Right renal cortex interstitium (tissue), 3 donors: ENCODE measurements around the gene ARHGEF7. TPM values are rescaled to one million over a fixed set of nuclear protein-coding genes. Genes with fewer than 3 reads are reported as not detected.
A peak's percentile ranks its signal among the peaks of the same experiment; 100 is the strongest.

Experiments used
- DNase-seq, 3 donors: peaks; one replicate each; pipeline ENCODE4 v3.0.0-alpha.2; 2013; ENCODE audit warnings: low read depth in 3 of 3, low spot score in 2 of 3
- polyA plus RNA-seq, 3 donors: library from polyadenylated mRNA; unstranded; fragments of 120-200 nt; gene quantifications; one replicate each; pipeline ENCODE4 v1.2.1, GENCODE V29; 2013; ENCODE audit not compliant: insufficient read length in 3 of 3

The ARHGEF7 gene
- polyA plus RNA-seq, 3 donors: 56.1 to 66.4 (median 61.8) TPM

DNA sequence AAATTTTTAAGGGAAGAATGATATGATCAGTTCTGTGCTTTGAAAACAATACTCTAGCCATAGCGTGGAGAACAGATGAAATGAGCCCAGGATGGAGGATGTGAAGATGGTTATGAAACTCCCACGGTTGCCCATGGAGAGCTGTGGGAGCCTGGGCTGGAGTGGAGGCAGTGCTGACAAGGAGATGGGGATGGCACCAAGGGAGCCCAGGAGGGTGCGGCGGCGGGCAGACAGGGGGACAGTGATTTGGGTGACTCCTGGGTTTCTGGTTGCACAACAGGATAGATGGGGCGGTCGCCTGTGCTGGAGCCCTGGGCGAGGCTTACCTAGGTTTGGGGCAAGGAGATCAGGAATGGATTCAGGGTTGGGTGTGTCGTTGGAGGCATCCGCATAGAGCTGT is 15.9 kb downstream of the ARHGEF7 start:
- DNase-seq: no peak

DNA sequence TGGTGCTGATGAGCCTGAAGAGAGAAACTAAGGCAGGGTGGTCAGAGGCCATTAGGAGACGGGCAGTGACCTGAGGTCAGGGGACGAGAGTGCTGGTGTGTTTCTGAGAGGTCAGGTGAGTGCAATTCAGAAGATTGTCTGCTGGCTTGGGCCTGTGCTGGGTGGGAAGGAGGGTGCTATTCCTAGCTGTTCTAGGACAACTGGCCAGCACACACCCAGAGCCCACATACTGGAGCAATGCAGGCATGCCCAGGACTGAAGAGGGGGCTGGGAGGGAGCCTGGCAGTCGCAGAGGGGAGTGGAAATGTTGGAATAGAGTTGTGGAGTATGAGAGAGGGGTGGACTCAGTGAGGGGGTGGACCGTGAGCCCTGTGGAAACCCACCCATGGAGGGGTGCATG is 16.5 kb downstream of the ARHGEF7 start:
- no peak for DNase-seq

DNA sequence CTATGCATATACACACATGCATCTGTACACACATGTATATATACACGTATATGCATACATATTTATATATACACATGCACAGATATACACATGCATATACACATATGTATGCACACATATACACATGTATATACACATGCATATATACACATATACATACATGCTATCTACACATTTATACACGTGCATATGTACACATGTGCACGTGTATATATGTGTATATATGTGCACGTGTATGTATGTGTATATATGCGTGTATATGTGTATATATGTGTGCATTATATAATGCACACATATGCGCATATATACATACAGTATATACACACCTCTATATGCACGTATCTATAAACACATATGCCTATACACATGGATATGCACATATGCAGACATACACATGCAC is 17.8 kb downstream of the ARHGEF7 start:
- no peak for DNase-seq

DNA sequence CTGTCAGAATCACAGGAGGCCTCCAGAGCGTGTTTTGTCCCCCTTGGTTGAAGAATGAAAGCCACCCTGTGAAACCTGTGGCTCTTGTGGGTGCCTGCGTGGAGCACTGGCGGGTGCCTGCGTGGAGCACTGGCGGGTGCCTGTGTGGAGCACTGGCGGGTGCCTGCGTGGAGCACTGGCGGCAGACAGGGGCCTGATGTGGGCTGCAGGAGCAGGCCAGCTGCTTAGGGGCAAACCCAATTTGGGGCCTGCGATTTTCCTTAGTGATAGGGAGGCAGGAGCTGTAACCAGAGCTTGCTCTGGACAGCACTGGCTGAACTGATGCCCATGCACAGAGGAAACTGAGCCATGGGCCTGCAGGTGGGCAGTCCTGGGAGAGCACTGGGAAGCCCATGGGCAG is 24.3 kb downstream of the ARHGEF7 start:
- DNase-seq: no peak

DNA sequence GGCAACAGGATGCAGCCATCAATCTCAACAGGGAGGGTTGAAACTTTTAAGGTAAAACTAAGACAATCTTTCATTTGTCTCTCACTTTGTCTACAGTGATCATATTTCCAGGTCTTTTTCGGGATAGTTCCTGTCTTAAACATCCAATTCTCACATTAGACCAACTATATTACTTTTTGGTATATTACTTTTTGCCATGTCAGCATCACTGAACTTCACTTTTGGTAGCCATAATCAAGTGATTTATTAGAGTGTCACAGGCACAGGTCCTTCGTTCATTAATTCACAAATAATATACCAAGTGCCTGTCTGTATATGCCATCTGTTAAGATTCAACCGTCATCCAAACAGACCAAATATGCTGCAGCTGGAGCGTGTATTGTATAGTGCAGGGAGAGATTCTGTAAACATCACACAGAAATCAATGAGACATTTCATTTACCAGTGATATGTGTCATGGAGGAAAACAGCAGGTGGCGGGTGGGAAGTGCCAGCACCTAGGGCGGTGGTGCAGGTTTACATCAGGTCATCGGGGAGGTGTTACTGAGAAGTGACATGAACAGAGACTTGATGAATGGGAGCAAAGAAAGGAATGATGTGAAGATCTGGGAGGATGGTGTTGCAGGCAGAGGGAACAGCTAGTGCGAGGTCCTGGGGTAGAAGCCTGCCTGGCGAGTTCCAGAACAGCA is 24.9 kb downstream of the ARHGEF7 start:
- no peak for DNase-seq

DNA sequence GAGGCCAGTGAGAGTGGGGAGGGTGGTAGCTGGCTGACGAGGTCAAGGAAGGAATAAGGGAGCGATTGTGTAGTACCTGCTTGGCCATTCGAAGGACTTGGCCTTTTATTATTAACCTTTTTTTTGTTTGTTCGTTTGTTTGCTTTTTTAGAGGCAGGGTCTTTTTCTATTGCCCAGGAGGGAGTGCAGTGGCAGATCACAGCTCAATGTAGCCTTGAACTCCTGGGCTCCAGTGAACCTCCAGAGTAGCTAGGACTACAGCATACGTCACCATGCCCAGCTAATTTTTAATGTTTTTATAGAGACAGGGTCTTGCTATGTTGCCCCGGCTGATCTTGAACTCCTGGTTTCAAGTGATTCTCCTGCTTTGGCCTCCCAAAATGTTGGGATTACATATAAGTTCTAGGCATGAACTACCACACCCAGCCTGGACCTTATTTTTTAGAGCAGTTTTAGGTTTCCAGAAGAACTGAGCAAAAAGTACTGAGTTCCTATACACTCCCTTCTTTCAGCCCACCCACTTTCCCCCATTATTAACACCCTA is 25.5 kb downstream of the ARHGEF7 start:
- DNase-seq: no peak

DNA sequence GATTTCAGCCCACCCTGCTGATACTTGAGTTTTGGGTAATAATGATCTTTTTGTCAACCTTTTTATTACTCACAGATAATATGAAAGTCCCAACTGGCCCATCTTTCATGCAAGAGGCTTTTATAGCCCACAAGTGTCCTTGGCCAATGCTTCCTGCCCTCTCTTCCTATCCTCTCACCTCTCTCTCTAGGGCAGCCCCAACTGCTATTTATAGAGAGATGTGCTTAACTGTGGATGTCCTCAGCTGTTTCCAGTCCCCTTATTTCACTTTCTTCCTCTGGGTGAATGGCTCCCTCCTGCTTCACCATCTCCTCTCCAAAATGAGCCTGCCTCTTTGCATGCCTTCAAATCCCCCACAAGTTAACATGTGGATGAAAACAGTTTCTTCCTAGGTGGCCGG is 27.4 kb downstream of the ARHGEF7 start:
- DNase-seq: no peak

DNA sequence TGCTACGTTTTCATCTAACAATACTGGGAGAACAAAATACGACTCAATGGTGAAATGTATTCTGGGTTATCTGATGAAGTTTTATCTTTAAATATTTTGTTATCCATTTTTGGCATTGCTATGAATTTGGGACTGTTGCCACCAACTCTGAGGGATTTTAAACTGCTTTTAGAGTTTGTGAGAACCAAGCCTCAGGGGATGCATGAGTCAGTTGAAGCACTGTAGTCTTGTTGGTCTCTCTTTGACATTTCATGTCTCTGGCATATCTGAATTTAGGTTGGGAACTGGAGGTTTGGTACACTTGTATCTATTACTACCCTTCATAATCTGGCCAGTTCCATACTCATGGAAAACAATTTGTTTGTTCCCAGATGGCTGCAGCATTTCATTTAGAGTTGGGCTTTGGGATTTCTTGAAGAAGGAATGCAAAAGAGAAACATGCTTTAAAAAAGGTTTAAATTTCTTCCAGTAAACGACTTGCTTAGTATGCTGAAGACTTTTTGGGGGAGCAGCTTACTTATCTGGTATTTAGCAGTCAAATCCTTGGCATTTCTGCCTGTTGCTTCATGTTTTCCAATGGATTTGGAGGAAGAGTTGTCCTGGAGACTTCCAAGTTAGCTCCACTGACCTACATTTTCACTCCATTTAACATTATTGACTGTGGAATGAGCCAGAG is 28.9 kb downstream of the ARHGEF7 start:
- no peak for DNase-seq

DNA sequence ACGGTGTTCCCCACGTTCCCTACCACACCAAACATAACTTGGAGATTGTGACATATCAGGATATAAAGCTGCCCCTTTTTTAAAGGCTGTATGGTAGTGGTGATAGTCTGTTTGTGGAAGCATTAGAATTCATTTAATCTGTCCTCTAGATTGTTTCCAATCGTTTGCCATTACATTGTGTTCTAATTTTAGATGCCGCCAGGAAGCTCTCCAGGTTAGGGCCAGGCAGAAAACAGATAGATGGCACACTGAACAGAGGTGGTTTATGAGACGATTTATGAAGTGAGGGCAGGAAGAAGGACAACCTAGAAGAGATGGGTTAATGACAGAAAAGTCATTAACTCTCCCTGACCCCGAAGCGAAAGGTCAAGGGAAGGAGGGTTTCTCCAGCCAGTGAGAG is 30.0 kb downstream of the ARHGEF7 start:
- no peak for DNase-seq

DNA sequence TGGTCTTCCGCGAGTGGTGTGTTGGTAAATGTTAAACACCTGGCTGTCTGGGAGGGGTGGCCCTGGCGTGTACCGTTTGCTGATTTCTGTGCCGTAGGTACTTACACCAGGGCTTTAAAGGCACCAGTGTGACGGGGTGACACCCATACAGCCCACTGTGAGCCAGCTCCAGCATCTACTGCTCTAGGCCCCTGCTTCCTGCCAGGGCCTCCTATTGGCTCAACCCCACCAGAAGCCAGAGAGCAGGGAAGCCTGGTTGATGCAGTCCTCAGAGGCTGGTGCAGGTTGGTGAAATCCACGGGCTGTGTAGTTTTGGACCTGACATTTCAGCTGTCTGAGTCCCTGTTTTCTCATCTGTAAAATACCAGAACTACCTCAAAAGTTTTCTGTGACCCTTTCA is 30.4 kb downstream of the ARHGEF7 start:
- DNase-seq: no peak

DNA sequence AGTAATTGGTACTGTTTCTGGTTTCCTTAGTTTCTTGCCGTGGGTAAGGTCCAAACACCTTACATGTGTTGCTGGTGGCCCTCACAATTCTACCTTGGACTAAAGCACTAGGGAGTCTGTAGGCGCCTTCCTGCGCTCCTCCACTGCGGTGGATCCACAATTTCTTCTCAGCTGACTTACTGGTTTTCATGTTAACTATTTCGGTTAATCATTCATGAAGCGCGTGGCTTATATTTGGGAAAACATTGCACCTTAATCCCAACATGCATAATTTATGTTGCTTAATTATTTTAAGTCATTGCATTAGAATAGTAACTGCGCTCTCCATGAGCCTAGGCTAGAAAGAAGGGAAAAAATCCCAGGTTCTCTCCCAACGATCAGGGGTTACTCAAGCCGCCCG is 37.7 kb downstream of the ARHGEF7 start:
- DNase-seq: peak in 2 of 3 donors; percentile 53 to 56

DNA sequence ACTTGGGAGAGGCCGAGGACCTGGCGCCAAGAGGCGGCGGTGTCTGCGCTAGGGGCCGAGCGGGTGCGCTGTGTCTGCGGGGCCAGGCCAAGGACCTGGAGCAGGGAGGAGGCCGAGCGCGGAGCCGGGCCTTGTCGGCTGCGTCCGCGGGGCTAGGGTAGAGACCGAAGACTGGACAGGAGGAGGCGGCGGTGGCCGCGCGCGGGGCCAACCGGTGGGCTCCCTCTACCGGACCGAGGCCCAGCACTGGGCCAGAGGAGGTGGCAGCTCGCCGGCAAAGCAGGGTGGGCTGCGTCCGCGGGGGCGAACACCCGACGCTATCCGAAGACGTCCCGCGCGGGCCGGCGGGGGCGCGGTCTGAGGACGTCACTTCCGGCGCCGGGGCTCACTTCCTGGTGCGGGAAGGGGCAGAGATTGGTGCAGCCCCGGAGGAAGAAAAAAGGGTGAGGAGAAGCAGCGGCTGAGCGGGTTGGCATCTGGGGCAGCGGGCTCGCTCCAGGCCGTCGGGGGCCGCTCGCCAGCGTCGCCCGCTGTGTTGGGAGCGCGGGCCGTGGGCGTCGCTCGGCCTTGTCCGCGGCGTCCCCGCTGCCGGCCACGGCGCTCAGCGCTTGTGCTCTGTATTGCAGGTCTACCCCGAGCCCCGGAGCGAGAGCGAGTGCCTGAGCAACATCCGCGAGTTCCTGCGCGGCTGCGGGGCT is 38.3 kb downstream of the ARHGEF7 start:
- DNase-seq: peak; percentile 71 to 83 (median 82)

DNA sequence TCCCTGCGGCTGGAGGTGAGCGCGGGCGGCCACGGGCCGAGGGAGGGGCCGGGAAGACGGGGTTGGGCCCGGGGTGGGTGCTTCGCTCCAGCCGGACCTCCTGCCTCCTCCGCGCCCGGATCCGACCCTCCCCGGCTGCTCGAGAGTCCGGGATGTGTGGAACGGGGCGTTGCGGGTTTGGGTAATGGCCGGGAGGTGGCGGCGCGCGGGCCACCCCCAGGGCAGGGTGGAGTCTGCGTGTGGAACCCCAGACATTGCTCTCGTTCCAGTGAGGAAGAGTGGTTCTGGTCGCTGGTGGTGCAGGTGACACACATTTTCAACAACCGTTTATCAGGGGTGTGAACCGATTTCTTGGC is 38.8 kb downstream of the ARHGEF7 start:
- DNase-seq: no peak

DNA sequence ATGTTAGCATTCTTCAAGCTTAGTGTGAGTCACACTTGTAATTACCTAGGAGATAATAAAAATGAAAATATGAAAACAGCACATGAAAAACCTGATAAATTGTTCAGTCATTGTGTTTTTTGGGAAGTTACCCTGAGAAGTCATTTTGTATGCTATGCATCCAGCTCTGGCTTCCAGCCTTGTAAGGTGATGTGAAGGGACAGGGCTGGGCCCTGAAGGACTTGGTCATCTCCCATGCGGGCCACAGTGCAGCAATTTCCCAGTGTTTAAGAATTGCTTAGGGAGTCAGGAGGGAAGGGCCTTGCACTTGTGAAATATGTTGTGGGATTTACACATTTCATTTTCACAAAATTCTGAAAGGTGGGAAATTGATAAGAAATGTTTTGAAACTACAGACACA is 41.3 kb downstream of the ARHGEF7 start:
- DNase-seq: no peak

DNA sequence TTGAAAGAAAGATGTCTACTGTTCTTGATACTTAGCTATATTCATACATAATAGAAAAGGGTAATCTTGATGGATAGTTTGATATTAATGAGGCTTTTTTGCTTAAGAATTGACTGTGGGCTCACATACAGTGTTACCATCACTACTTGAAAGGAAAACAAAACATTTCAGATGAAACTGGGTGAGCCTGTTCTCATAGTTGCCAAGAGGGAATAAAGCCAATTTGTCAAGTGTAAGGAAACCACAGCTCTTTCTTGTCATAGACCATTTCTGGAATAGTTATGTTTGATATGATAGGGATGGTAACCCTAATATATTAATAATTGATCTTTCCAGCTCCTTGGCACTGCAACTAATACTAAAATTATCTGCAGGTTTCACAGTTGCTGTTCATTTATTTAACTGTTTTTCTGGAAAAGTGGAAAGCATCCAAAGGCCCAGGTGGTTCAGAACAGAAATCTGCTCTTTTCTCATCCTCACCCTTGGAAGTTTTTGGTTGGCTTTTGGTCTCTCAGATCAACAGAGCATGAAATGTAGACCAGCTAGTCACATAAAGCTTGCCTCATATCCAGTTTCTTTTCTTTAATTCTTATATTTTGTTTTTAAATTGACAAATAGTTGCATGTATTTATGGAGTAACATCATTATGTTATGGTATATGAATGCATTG is 43.2 kb downstream of the ARHGEF7 start:
- no peak for DNase-seq

DNA sequence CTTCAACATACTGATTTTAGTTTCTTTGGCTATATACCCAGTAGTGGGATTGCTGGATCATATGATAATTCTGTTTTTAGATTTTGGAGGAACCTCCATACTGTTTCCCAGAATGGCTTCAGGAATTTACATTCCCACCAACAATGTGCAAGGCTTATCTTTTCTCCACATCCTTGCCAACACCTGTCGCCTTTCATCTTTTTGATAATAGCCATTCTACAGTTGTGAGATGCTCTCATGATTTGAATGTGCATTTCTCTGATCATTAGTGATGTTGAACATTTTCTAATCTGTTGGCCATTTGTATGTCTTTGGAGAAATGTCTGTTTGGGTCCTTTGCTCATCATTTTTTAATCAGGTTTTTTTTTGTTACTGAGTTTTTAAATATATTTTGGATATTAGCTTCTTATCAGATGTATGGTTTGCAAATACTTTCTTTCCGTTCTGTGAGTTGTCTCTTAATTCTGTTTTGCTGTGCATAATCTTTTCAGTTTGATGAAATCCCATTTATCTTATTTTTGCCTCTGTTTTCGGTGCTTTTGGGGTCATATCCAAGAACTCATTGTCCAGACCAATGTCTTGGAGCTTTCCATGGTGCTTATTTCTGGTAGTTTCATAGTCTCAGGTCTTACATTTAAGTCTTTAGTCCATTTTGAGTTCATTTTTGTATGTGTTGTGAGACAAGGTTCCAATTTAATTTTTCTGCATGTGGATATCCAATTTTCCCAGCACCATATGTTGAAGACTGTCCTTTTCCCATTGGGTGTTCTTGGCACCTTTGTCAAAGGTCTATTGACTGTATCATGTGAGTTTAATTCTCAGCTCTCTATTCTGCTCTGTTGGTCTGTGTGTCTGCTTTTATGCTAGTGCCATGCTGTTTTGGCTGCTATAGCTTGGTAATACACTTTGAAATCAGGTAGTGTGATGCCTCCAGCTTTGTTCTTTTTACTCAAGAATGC is 44.5 kb downstream of the ARHGEF7 start:
- DNase-seq: no peak

DNA sequence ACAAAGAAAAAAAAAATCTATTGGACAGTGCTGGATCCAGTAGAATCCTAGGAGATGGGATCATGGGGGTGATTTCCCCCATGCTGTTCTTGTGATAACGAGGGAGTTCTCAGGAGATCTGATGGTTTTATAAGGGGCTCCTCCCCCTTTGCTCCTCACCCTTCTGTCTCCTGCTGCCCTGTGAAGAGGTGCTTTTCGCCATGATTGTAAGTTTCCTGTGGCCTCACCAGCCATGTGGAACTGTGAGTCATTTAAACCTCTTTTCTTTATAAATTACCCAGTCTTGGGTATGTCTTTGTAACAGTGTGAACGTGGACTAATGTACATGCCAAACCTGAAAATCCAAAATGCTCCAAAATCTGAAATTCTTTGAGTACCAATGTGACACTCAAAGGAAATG is 45.5 kb downstream of the ARHGEF7 start:
- DNase-seq: no peak

DNA sequence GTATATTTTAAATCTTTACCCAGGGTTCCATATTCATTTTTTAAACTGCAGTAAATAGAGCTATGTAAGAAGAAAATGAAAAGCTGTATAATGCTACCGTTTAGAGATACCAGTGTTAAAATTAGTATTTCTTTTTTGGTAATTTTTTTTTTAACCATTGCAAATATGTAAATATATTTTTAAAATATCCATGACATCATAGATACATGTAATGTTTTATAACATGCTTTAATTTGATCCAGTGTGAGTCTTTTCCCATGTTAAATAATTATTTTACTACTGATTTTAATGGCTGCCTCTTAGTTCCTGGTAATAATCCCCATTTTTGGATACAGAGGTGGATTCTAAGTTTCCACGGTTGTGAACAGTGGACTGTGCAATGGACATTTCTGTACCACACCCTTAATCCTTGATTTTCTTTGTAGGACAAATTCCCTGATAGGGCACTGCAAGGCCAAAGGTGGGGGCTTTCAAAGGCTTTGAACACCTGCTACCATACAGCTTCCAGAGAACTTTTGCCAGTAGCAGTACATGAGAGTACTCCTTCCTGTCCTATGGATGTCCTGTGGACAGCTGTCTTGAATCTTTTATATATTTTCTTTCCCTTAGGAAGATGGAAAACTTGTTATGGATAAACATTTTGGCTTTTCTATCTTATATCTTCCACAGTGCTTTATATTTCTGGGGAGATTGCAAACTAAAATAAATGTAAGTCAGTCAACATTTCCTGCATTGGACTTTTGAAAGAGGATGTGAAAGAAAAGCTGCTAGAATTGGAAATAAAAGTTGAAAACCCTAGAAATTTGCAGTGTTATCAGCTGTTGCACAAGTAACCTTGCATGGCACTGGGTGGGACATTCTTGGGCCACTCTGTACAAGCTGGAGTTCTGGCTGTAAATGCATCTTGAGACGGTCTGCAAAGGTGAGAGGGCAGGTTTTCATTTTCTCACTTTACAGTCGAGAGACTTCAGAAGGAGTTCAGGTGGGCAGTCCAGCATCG is 46.8 kb downstream of the ARHGEF7 start:
- DNase-seq: no peak
